Keratinocyte (primary cell): ENCODE measurements around the gene PTCHD1.

Source experiments
- CTCF ChIP-seq, 3 experiments: IDR thresholded peaks in 1 of 3; conservative IDR thresholded peaks in 1 of 3; optimal IDR thresholded peaks in 1 of 3; 2 replicates in 2 of 3; 3 replicates in 1 of 3; pipeline versions ENCODE3 to v1.5.1; 2011; ENCODE audit warnings: low read length in 3 of 3, mild to moderate bottlenecking in 3 of 3, moderate library complexity in 2 of 3, control low read depth in 1 of 3, inconsistent platforms in 1 of 3; ENCODE audit not compliant: insufficient read depth in 2 of 3; ENCODE audit errors: extremely low read depth in 1 of 3
- EZH2 ChIP-seq: IDR thresholded peaks from one replicate; pipeline ENCODE4 v1.6.1; 2012; ENCODE audit warnings: inconsistent platforms, mild to moderate bottlenecking, low read length, moderate library complexity

DNA sequence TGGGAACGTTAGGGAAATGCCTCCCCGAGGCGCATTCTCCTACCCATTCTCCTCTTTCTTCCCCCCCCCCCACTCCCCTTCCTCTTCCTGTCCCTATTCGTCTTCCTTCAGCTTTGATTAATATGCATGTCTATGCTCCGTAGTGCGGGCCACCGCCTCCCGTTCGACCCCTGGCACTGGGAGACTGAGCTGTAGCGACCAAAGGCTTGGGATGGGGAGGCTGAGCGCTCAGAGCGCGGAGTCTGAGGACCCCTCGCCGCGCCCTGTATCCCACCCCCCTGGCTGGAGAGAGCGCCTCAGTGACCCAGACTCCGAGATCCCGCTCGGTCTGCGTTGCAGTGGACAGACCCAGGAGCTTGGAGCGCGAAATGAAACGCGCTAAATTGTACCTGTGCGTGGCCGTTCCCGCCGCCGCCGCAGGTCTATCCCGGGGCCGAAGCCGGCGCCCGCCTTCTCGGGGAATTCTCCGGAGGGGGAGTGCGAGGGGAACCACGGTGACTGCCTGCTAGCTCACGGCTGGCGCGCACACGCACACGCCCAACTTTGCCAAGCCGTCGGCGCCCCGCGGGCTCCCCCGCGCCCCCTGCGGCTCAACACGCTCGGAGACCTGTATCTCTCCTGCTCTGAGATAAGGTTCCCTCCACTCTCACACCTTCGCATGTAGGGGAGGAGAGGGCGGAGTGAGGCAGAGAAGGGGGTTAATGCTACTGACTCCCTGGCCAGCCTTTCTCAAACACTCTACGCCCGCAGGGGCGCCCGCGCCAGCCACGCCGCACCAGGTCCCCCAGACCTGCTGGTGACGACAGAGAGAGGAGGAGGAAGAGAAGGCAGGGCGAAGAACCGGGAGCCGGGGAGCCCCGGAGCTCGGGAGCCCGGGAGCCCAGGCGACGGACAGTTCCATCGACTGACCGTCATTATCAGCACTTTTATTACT, 1.5 kb upstream of the PTCHD1 start:
- peak; percentile 86 for TF ChIP-seq EZH2
- TF ChIP-seq CTCF (optimal IDR thresholded peaks at IDR 0.05 in 1 of 3, IDR thresholded peaks at IDR 0.05 in 1 of 3, conservative IDR thresholded peaks at IDR 0.05 in 1 of 3; ENCODE audit: extremely low read depth in 1 of 3, insufficient read depth in 2 of 3, low read length in 3 of 3), result no peak
